ENCODE measurements around the gene LINC00305.

GRCh38 chr18:64148988-64149387, at the start of gene LINC00305:
- TF ChIP-seq POLR2A (IDR thresholded peaks at IDR 0.05): no peak
- TF ChIP-seq, protein P1, sequence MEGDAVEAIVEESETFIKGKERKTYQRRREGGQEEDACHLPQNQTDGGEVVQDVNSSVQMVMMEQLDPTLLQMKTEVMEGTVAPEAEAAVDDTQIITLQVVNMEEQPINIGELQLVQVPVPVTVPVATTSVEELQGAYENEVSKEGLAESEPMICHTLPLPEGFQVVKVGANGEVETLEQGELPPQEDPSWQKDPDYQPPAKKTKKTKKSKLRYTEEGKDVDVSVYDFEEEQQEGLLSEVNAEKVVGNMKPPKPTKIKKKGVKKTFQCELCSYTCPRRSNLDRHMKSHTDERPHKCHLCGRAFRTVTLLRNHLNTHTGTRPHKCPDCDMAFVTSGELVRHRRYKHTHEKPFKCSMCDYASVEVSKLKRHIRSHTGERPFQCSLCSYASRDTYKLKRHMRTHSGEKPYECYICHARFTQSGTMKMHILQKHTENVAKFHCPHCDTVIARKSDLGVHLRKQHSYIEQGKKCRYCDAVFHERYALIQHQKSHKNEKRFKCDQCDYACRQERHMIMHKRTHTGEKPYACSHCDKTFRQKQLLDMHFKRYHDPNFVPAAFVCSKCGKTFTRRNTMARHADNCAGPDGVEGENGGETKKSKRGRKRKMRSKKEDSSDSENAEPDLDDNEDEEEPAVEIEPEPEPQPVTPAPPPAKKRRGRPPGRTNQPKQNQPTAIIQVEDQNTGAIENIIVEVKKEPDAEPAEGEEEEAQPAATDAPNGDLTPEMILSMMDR (IDR thresholded peaks at IDR 0.05): no peak
